AG09309 (cell line): Measurements from ENCODE around the gene ADAMTS2.

Source experiments
- DNase-seq: peaks from one replicate; pipeline ENCODE4 v3.0.0-alpha.2; 2010; ENCODE audit warnings: low read depth
- H3K4me3 ChIP-seq: 2 replicates; pipeline ENCODE4 v1.5.1; 2011; ENCODE audit warnings: mild to moderate bottlenecking, low read depth, low read length, moderate library complexity; ENCODE audit not compliant: control insufficient read depth
- TF ChIP-seq, protein P1 (sequence below): IDR thresholded peaks from 2 replicates; pipeline ENCODE4 v1.5.1; 2011; ENCODE audit warnings: mild to moderate bottlenecking, low read depth, low read length, inconsistent platforms; ENCODE audit not compliant: insufficient read depth, control insufficient read depth; ENCODE audit errors: missing control alignments

ADAMTS2 gene

DNA sequence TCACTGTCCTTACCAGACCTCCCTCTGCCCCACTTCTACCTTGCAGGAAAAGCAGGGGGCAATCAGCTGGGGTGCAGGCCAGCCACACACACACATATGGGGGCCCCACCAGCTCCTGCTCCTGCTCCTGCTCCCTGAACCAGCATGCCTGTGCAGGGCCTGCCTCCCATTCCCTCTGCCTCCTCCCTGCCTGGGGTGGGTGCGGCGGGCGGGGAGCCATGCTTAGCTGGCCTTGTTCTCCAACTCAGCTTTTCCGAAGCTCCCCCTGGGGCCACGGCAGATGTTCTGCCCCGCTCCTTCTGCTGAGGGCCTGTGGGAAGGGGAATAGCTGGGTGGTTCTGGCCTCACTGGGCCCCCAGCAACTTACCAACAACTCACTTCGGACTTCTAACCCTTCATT is 195.2 kb downstream of the ADAMTS2 start:
- no peak overlapping the region for H3K4me3 ChIP-seq
- TF ChIP-seq, protein P1, sequence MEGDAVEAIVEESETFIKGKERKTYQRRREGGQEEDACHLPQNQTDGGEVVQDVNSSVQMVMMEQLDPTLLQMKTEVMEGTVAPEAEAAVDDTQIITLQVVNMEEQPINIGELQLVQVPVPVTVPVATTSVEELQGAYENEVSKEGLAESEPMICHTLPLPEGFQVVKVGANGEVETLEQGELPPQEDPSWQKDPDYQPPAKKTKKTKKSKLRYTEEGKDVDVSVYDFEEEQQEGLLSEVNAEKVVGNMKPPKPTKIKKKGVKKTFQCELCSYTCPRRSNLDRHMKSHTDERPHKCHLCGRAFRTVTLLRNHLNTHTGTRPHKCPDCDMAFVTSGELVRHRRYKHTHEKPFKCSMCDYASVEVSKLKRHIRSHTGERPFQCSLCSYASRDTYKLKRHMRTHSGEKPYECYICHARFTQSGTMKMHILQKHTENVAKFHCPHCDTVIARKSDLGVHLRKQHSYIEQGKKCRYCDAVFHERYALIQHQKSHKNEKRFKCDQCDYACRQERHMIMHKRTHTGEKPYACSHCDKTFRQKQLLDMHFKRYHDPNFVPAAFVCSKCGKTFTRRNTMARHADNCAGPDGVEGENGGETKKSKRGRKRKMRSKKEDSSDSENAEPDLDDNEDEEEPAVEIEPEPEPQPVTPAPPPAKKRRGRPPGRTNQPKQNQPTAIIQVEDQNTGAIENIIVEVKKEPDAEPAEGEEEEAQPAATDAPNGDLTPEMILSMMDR: no peak
- DNase-seq: no peak

DNA sequence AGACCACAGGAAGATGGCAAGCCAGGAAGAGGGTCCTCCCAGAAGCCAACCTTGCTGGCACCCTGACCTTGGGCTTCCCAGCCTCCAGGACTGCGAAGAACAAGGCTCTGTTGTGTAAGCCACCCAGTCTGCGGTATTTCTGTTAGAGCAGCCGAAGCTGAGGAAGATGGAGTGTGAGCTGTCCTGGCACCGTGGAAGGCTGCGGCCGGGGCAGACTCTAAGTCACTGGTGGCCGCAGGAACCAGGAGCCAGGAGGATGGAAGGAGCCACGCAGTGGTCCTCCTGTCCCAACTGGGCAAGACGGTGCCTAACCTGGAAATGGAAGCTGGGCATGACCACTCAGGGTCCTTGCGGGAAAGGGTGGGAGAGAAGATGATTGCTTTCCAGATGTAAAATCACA is 196.0 kb downstream of the ADAMTS2 start:
- TF ChIP-seq, protein P1: no peak
- H3K4me3 ChIP-seq: no peak overlapping the region
- no peak for DNase-seq

DNA sequence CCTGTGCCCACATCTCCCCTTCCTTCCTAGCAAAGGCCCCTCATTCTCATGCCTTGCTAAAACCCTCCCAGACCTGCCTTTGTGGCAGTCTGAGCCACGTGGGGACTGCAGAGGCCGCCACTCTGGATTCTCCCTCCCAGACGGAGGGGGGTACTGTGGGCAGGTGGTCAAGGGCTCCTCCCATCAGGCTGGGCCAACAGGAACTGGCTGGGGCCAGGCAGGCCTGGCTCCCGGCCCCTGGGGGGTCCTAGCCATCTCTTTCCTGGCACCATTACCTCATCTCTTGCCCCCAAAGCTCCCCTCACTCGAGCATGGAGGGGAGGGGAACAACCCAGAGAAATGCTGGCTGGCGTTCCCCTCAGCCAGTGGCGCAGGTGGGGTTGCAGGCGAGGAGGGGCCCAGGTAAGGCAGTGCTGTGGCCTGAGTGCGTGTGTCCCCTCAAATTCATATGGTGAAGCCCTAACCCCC is 196.5 kb downstream of the ADAMTS2 start:
- H3K4me3 ChIP-seq: no peak overlapping the region
- no peak for DNase-seq
- TF ChIP-seq, protein P1: no peak

DNA sequence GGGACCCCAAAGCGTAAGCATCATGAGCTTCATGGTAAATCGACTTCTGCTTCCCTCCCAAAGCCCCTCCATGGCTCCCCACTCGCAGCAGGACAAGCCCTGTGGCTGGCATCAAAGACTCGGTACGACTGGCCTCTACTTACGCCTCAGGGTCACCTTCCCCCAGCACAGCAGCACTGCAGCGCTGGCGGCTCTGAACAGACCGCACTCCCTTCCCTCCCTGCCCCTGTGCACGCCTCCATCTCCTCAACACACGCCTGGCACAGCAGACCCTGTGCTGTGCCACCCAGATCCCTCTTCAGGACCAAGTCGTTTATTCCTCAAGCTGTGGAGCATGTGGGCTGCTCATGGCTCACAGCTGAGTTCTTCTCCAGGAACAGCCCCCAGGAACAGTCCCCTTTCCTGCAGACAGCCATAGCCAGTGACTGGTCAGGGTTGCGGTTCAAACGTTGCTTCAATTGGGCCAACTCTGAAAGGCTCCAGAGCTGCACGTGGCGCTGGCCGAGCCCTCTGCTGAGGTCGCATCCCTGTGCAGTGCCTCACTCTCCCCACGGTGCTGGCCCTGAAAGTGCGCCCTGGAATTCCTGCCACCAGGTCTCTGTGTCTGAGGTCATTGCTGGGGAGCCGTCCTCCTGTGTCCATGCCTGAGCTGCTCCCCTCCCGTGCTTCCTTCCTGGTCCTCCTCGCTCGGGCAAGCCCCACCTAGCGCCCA is 197.1 kb downstream of the ADAMTS2 start:
- TF ChIP-seq, protein P1: no peak
- DNase-seq: no peak
- no peak overlapping the region for H3K4me3 ChIP-seq

DNA sequence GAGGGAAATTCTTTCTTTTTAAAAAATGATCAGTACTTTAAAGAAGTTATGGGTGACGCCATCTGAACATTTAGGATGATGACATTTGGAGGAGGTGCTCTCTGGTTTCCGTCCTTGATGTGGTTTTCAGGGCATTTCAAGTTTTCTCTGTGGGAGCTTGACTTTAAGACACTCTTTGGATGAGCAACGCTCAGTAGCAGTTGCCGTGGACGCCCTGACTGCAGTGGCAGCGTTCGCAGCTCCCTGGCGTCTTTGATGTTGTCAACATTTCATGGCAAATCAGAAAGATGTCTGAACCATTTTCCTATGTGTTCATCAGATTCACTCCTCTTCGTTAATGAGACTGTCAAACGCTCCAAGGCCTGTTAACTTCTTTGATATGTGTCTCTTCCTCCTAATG is 199.0 kb downstream of the ADAMTS2 start:
- TF ChIP-seq, protein P1: no peak
- H3K4me3 ChIP-seq: no peak overlapping the region

DNA sequence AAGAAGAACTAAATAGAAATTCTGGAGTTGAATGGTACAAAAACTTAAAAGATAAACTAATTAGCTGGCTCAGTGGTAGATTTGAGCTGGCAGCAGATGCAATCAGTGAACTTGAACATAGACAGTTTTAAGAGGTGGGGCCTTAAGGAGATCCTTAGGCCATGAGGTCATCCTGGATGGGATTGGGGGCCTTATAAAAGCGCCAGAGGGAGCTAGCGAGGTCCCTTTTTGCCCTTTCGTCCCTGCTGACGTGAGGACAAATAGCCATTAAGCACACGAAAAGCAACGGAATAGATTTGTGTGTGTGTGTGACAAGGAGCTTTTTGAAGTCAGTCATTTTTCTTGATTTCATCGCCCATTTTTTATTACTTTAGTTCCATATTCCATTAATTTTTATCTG is 201.8 kb downstream of the ADAMTS2 start:
- TF ChIP-seq, protein P1: peak; percentile 24
- H3K4me3 ChIP-seq: no peak overlapping the region
- no peak for DNase-seq

More for the DNA sequence above, 199.0 kb downstream of the ADAMTS2 start:
- DNase-seq: no peak
